MM.1S (cell line): Measurements from ENCODE around the gene PTPN1.

Experiments used
- EZH2 ChIP-seq: fragments of 300-600 bp; sonication (generic); optimal IDR thresholded peaks from 2 replicates; pipeline ENCODE3; 2017; ENCODE audit warnings: low read depth, mild to moderate bottlenecking, antibody characterized with exemption, low read length, mixed read lengths
- EZH2phosphoT487 ChIP-seq: fragments of 300-600 bp; sonication (generic); IDR thresholded peaks from 2 replicates; pipeline ENCODE4 v1.6.1; 2018; ENCODE audit warnings: antibody characterized with exemption, low read length
- TF ChIP-seq, protein P1 (sequence below): fragments of 300-600 bp; sonication (generic); IDR thresholded peaks from 2 replicates; pipeline ENCODE4 v1.5.1; 2016; ENCODE audit warnings: antibody characterized with exemption, low read length, mixed read lengths

DNA sequence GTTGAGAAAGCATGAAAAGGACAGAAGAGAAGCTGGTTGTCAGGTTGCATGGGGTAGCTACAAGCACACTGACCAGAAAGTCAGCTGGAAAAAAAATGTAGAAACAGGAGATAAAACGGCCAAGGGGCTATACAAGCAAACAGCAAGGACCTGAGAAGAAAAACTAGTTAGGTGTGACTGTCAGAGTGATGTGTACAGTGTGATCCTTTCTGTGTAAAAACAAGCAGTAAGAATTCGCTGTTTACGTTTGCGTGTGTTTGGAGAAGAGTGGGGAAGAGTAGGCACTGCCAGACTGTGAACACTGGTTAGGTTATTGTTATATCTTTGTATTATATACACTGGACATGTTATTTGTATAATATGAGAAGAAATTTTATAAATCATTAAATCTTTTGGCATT, 28.1 kb downstream of the PTPN1 start:
- TF ChIP-seq EZH2 (no peak), EZH2phosphoT487 (no peak)
- TF ChIP-seq, protein P1, sequence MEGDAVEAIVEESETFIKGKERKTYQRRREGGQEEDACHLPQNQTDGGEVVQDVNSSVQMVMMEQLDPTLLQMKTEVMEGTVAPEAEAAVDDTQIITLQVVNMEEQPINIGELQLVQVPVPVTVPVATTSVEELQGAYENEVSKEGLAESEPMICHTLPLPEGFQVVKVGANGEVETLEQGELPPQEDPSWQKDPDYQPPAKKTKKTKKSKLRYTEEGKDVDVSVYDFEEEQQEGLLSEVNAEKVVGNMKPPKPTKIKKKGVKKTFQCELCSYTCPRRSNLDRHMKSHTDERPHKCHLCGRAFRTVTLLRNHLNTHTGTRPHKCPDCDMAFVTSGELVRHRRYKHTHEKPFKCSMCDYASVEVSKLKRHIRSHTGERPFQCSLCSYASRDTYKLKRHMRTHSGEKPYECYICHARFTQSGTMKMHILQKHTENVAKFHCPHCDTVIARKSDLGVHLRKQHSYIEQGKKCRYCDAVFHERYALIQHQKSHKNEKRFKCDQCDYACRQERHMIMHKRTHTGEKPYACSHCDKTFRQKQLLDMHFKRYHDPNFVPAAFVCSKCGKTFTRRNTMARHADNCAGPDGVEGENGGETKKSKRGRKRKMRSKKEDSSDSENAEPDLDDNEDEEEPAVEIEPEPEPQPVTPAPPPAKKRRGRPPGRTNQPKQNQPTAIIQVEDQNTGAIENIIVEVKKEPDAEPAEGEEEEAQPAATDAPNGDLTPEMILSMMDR, result no peak
